H1 (cell line): Measurements from ENCODE around the gene COX7B2. TPM values are rescaled to one million over a fixed set of nuclear protein-coding genes. Genes with fewer than 3 reads are reported as not detected.

ENCODE experiments used
- CTCF ChIA-PET: fragments of 300-600 bp; sonication (Branson Sonifier 250); formaldehyde crosslinking; loops from one replicate; lab custom pipeline; 2021; ENCODE audit not compliant: partially characterized antibody; lab: Charles Lee
- POLR2A ChIA-PET: fragments of 300-600 bp; sonication (Branson Sonifier 250); formaldehyde crosslinking; loops from one replicate; lab custom pipeline; 2021; ENCODE audit warnings: inconsistent platforms; ENCODE audit not compliant: partially characterized antibody; lab: Charles Lee
- DNase-seq, 2 experiments: peaks; one replicate each; pipeline versions ENCODE4 v3.0.0 to v3.0.0-alpha.2; 2010 to 2022; ENCODE audit warnings: low spot score in 2 of 2, low read depth in 1 of 2, mixed read lengths in 1 of 2
- FAIRE-seq: peaks from 2 replicates; lab custom pipeline; 2011; peaks lifted over from hg19 to GRCh38; lab: Jason Lieb, UNC
- H2AFZ ChIP-seq: 2 replicates; pipeline ENCODE4 v1.8.1; 2012; ENCODE audit warnings: low read length, inconsistent platforms
- H2AK5ac ChIP-seq: 2 replicates; pipeline ENCODE4 v1.6.1; 2013; ENCODE audit warnings: low read depth, low read length
- H2BK120ac ChIP-seq: replicated peaks from 2 replicates; pipeline ENCODE3; 2013; ENCODE audit warnings: low read depth, low read length, inconsistent platforms
- H2BK12ac ChIP-seq: 2 replicates; pipeline ENCODE4 v1.6.1; 2013; ENCODE audit warnings: low read depth, low read length
- H2BK15ac ChIP-seq: 2 replicates; pipeline ENCODE4 v1.6.1; 2013; ENCODE audit warnings: low read length
- H2BK20ac ChIP-seq: 2 replicates; pipeline ENCODE4 v1.6.1; 2013; ENCODE audit warnings: low read length
- H2BK5ac ChIP-seq: 2 replicates; pipeline ENCODE4 v1.6.1; 2013; ENCODE audit warnings: low read depth, low read length
- H3K14ac ChIP-seq: 2 replicates; pipeline ENCODE4 v1.6.1; 2013; ENCODE audit warnings: inconsistent platforms; ENCODE audit not compliant: insufficient read length
- H3K18ac ChIP-seq: 2 replicates; pipeline ENCODE4 v1.6.1; 2013; ENCODE audit warnings: low read length; ENCODE audit errors: extremely low read depth
- H3K23ac ChIP-seq: 2 replicates; pipeline ENCODE4 v1.6.1; 2013; ENCODE audit warnings: inconsistent platforms; ENCODE audit not compliant: insufficient read length
- H3K23me2 ChIP-seq: 2 replicates; pipeline ENCODE4 v1.6.1; 2013; ENCODE audit warnings: low read depth, low read length
- H3K27ac ChIP-seq: 2 replicates; pipeline ENCODE4 v1.6.1; 2011; ENCODE audit warnings: low read depth, low read length, inconsistent platforms
- H3K27me3 ChIP-seq, 4 experiments: replicated peaks in 1 of 4; 1 replicate in 1 of 4; 2 replicates in 3 of 4; pipeline versions ENCODE4 v1.6.1 to v1.8.1; 2011 to 2013; ENCODE audit warnings: low read length in 3 of 4, mild to moderate bottlenecking in 3 of 4, inconsistent platforms in 2 of 4, mixed read lengths in 2 of 4, moderate library complexity in 1 of 4; ENCODE audit not compliant: control insufficient read depth in 3 of 4, insufficient read depth in 3 of 4; ENCODE audit errors: extremely low read depth in 1 of 4
- H3K36me3 ChIP-seq, 4 experiments: 2 replicates each; pipeline versions ENCODE4 v1.6.1 to v1.8.1; 2011 to 2013; ENCODE audit warnings: mild to moderate bottlenecking in 4 of 4, low read length in 3 of 4, moderate library complexity in 2 of 4, control low read depth in 1 of 4, inconsistent platforms in 1 of 4; ENCODE audit not compliant: insufficient read depth in 4 of 4, control insufficient read depth in 2 of 4
- H3K4ac ChIP-seq: replicated peaks from 2 replicates; pipeline ENCODE3; 2013; ENCODE audit warnings: low read length, low read depth, mixed read lengths, inconsistent platforms; ENCODE audit not compliant: insufficient read length
- H3K4me1 ChIP-seq, 4 experiments: replicated peaks in 1 of 4; 1 replicate in 1 of 4; 2 replicates in 3 of 4; pipeline versions ENCODE4 v1.6.1 to v1.8.1; 2011 to 2013; ENCODE audit warnings: low read length in 3 of 4, inconsistent platforms in 2 of 4, mixed read lengths in 1 of 4; ENCODE audit not compliant: insufficient read depth in 4 of 4, control insufficient read depth in 3 of 4
- H3K4me2 ChIP-seq, 2 experiments: 2 replicates each; pipeline versions ENCODE4 v1.6.1 to v1.8.1; 2011 to 2013; ENCODE audit warnings: low read depth in 2 of 2, low read length in 2 of 2, control low read depth in 1 of 2, inconsistent platforms in 1 of 2, mild to moderate bottlenecking in 1 of 2; ENCODE audit not compliant: insufficient read depth in 1 of 2
- H3K4me3 ChIP-seq, 4 experiments: fragments of 200-600, 300-600 bp in 1 of 4; sonication (generic), shearing (Covaris generic), sonication (Bioruptor Twin) in 1 of 4; 2 replicates each; pipeline versions ENCODE4 v1.5.1 to v1.8.1; 2011 to 2016; ENCODE audit warnings: low read length in 4 of 4, low read depth in 3 of 4, control low read depth in 2 of 4, inconsistent platforms in 2 of 4, mild to moderate bottlenecking in 2 of 4, mixed read lengths in 1 of 4, moderate library complexity in 1 of 4; ENCODE audit not compliant: insufficient read depth in 2 of 4; ENCODE audit errors: extremely low read depth in 1 of 4
- H3K56ac ChIP-seq: replicated peaks from 2 replicates; pipeline ENCODE3; 2013; ENCODE audit warnings: low read depth, mild to moderate bottlenecking, mixed read lengths, low read length, inconsistent platforms; ENCODE audit not compliant: insufficient read length
- H3K79me1 ChIP-seq: 2 replicates; pipeline ENCODE4 v1.6.1; 2013; ENCODE audit warnings: low read depth, low read length, control low read depth
- H3K79me2 ChIP-seq, 2 experiments: 2 replicates each; pipeline versions ENCODE4 v1.6.1 to v1.8.1; 2012 to 2013; ENCODE audit warnings: low read length in 2 of 2, mild to moderate bottlenecking in 2 of 2, inconsistent platforms in 1 of 2; ENCODE audit not compliant: insufficient read depth in 2 of 2, control insufficient read depth in 1 of 2
- H3K9ac ChIP-seq, 4 experiments: replicated peaks in 1 of 4; 1 replicate in 1 of 4; 2 replicates in 3 of 4; pipeline versions ENCODE4 v1.6.1 to v1.8.1; 2011 to 2013; ENCODE audit warnings: low read depth in 3 of 4, low read length in 3 of 4, control low read depth in 2 of 4, mild to moderate bottlenecking in 2 of 4, moderate library complexity in 2 of 4, inconsistent platforms in 1 of 4; ENCODE audit errors: extremely low read depth in 1 of 4
- H3K9me3 ChIP-seq, 2 experiments: 2 replicates each; pipeline versions ENCODE4 v1.6.1 to v1.8.1; 2012 to 2013; ENCODE audit warnings: mild to moderate bottlenecking in 2 of 2, moderate library complexity in 2 of 2, control low read depth in 1 of 2, inconsistent platforms in 1 of 2, low read depth in 1 of 2, low read length in 1 of 2, mixed read lengths in 1 of 2; ENCODE audit not compliant: insufficient read depth in 2 of 2
- H4K20me1 ChIP-seq, 2 experiments: replicated peaks in 1 of 2; 2 replicates each; pipeline versions ENCODE3 to v1.8.1; 2011 to 2013; ENCODE audit warnings: inconsistent platforms in 2 of 2, low read length in 2 of 2, mild to moderate bottlenecking in 1 of 2; ENCODE audit not compliant: insufficient read depth in 2 of 2, control insufficient read depth in 1 of 2
- H4K5ac ChIP-seq: 2 replicates; pipeline ENCODE4 v1.6.1; 2013; ENCODE audit warnings: low read length, low read depth, mixed read lengths, inconsistent platforms; ENCODE audit not compliant: insufficient read length
- H4K8ac ChIP-seq: 2 replicates; pipeline ENCODE4 v1.8.0; 2013; ENCODE audit warnings: mild to moderate bottlenecking, moderate library complexity, low read length, inconsistent platforms; ENCODE audit not compliant: insufficient read depth; ENCODE audit errors: extremely low read depth
- H4K91ac ChIP-seq: replicated peaks from 2 replicates; pipeline ENCODE3; 2013; ENCODE audit warnings: low read length, mixed read lengths, inconsistent platforms; ENCODE audit not compliant: insufficient read length
- CEBPB ChIP-seq: IDR thresholded peaks from 2 replicates; pipeline ENCODE4 v1.6.1; 2012; ENCODE audit warnings: low read depth, low read length
- CTBP2 ChIP-seq: IDR thresholded peaks from 2 replicates; pipeline ENCODE4 v1.7.0; 2011; ENCODE audit warnings: borderline replicate concordance, mild to moderate bottlenecking, moderate library complexity, mixed read lengths, low read length; ENCODE audit not compliant: insufficient read depth, insufficient read length
- EP300 ChIP-seq, 2 experiments: IDR thresholded peaks; 1 replicate in 1 of 2; 2 replicates in 1 of 2; pipeline ENCODE4 v1.6.1; 2011 to 2012; ENCODE audit warnings: low read depth in 2 of 2, low read length in 2 of 2, mild to moderate bottlenecking in 2 of 2, borderline replicate concordance in 1 of 2, inconsistent platforms in 1 of 2, moderate library complexity in 1 of 2
- GABPA ChIP-seq: IDR thresholded peaks from 2 replicates; pipeline ENCODE4 v1.6.1; 2011; ENCODE audit warnings: mild to moderate bottlenecking, low read length, moderate library complexity, borderline replicate concordance; ENCODE audit not compliant: insufficient read depth
- GTF2F1 ChIP-seq: IDR thresholded peaks from 2 replicates; pipeline ENCODE4 v1.6.1; 2012; ENCODE audit warnings: low read depth, low read length, improper control_type of control experiment, borderline replicate concordance
- KDM4A ChIP-seq: IDR thresholded peaks from one replicate; pipeline ENCODE4 v1.7.1; 2012; ENCODE audit warnings: low read depth, mild to moderate bottlenecking, moderate library complexity, low read length, inconsistent platforms; ENCODE audit not compliant: severe bottlenecking
- NRF1 ChIP-seq: IDR thresholded peaks from 2 replicates; pipeline ENCODE4 v1.6.1; 2011; ENCODE audit warnings: mild to moderate bottlenecking, low read depth, low read length, improper control_type of control experiment
- RBBP5 ChIP-seq: IDR thresholded peaks from 2 replicates; pipeline ENCODE4 v1.7.1; 2012; ENCODE audit warnings: low read depth, mild to moderate bottlenecking, inconsistent platforms, low read length, moderate library complexity, borderline replicate concordance
- RXRA ChIP-seq: IDR thresholded peaks from 2 replicates; pipeline ENCODE4 v1.6.1; 2011; ENCODE audit warnings: low read depth, mild to moderate bottlenecking, low read length, moderate library complexity; ENCODE audit not compliant: insufficient read depth
- SIRT6 ChIP-seq: IDR thresholded peaks from one replicate; pipeline ENCODE4 v1.7.1; 2012; ENCODE audit warnings: low read length, inconsistent platforms
- TAF7 ChIP-seq: optimal IDR thresholded peaks from 2 replicates; pipeline ENCODE3; 2011; ENCODE audit warnings: low read depth, mild to moderate bottlenecking, inconsistent platforms, low read length, moderate library complexity, borderline replicate concordance
- TCF12 ChIP-seq: IDR thresholded peaks from 2 replicates; pipeline ENCODE4 v1.6.1; 2011; ENCODE audit warnings: low read depth, mild to moderate bottlenecking, low read length
- WGBS, 2 experiments: shearing (Covaris generic) in 1 of 2; methylation state at CpG; one replicate each; pipeline versions ENCODE4 v1.1.6 to v1.1.7; 2013 to 2015; ENCODE audit warnings: low lambda C conversion rate in 2 of 2, mixed read lengths in 2 of 2, inconsistent platforms in 1 of 2, low coverage in 1 of 2, missing lambda C conversion rate in 1 of 2; ENCODE audit not compliant: insufficient replicate concordance in 2 of 2, insufficient coverage in 1 of 2, insufficient read length in 1 of 2; ENCODE audit errors: extremely low coverage in 1 of 2, missing lambda C conversion rate in 1 of 2; 5-methylcytosine and 5-hydroxymethylcytosine counted together
- polyA plus RNA-seq, 7 experiments: library from polyadenylated mRNA; depleted of rRNA in 3 of 7; stranded (reverse) in 5 of 7; unstranded in 2 of 7; fragments of >200 nt in 5 of 7; fragments of 200-250 nt in 2 of 7; gene quantifications; 1 replicate in 5 of 7; 2 replicates in 1 of 7; 4 replicates in 1 of 7; pipeline versions ENCODE4 v1.2.1 to v1.2.3, GENCODE V29; 2011 to 2013; ENCODE audit warnings: missing spikeins in 2 of 7, mixed read lengths in 2 of 7
- total RNA-seq: library from RNA; stranded (reverse); fragmentation: NEBNext Ultra II Directional; extraction: Animal tissue kit (Norgen Biotek cat#: 25700); gene quantifications from 2 replicates; pipeline ENCODE4 v1.2.1, GENCODE V29; 2021

COX7B2 gene
- total and polyA plus RNA-seq, 2 of the 8 experiments (the other 6 are each of a cell fraction or from before 2014, with no cell fraction given), result not detected

DNA sequence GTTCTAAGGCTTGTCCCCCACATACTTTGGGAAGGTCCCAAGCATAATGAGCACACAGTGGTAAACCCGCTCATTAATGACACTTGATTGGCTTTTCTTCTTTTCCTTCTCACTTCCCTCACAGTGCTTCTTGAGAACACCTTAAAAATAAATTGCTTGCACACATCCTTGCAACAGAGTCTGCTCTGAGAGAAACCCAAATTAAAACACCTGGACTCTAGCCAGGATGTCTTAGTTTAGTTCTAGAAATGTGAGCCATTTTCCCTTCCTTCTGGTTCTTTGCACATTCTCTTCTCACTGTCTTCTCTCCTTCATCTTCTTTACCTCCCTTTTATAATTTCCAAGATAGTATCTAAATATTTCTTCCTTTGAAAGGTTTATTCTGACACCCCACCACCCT lies 35.3 kb upstream of the COX7B2 start:
- H3K4me1 ChIP-seq, result no peaks in the 10 kb centered on the region
- ChIA-PET CTCF (no interaction called here), POLR2A (no interaction called here)
- H3K56ac ChIP-seq, result no peak overlapping the region
- no peak overlapping the region for H3K23ac ChIP-seq
- H4K20me1 ChIP-seq, result no peaks in the 10 kb centered on the region
- H3K79me1 ChIP-seq, result no peaks in the 10 kb centered on the region
- no peaks in the 10 kb centered on the region for H3K79me2 ChIP-seq
- H4K91ac ChIP-seq, result no peak overlapping the region
- H2BK15ac ChIP-seq, result no peak overlapping the region
- H3K4me2 ChIP-seq, result no peak overlapping the region
- H2AFZ ChIP-seq, result no peak overlapping the region
- no peak overlapping the region for H4K8ac ChIP-seq
- H2BK20ac ChIP-seq, result no peak overlapping the region
- H2BK12ac ChIP-seq, result no peak overlapping the region
- H3K23me2 ChIP-seq, result no peaks in the 10 kb centered on the region
- 86% methylated on average over 1 of the region's 1 CpG; no CpG with 5 or more reads in 1 of the 2 experiments for WGBS, 2 experiments
- H3K4ac ChIP-seq, result no peak overlapping the region
- FAIRE-seq (no peak), DNase-seq (no peak)
- H3K27ac ChIP-seq, result no peak overlapping the region
- H2BK5ac ChIP-seq, result no peak overlapping the region
- H3K36me3 ChIP-seq, result no peaks in the 10 kb centered on the region
- H3K4me3 ChIP-seq, result no peak overlapping the region
- H3K18ac ChIP-seq, result no peak overlapping the region
- no peak overlapping the region for H2BK120ac ChIP-seq
- H3K27me3 ChIP-seq, result no peaks in the 10 kb centered on the region
- no peaks in the 10 kb centered on the region for H3K9me3 ChIP-seq
- H3K14ac ChIP-seq, result no peak overlapping the region
- H2AK5ac ChIP-seq, result no peak overlapping the region
- no peak overlapping the region for H4K5ac ChIP-seq
- no peak overlapping the region for H3K9ac ChIP-seq
- TF ChIP-seq SIRT6 (no peak), GTF2F1 (no peak), EP300 (IDR thresholded peaks at IDR 0.05; ENCODE audit: borderline replicate concordance in 1 of 2, low read depth in 2 of 2, low read length in 2 of 2) (no peak), TAF7 (no peak), CEBPB (no peak), KDM4A (no peak), NRF1 (no peak), RBBP5 (no peak), TCF12 (no peak), GABPA (no peak), CTBP2 (no peak), RXRA (no peak)
